ENCODE measurements around the gene APOA4. TPM values are rescaled to one million over a fixed set of nuclear protein-coding genes. Genes with fewer than 3 reads are reported as not detected.

APOA4 gene
- total RNA-seq, 2 donors from 2014 or later: 0.35 to 0.38 TPM

DNA sequence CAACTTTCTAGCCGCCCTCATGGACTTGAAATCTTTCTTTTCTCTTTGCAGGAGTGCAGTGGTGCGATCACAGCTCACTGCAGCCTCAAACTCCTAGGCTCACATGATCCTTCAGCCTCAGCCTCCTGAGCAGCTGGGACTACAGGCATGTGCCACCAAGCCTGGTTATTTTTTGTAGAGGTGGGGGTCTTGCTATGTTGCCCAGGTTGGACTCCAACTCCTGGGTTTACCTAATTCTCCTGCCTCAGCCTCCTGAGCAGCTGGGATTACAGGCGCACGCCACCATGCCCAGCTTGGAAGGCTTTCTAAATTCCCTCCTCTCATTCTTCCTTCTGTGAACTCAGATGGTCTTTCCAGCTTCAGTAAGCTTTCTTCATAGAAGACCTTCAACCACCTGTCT, 19.0 kb upstream of the APOA4 start:
- H3K4me1 Mint-ChIP-seq: peaks cover 48% of the 10 kb centered on the region
- H3K27me3 Mint-ChIP-seq (ENCODE audit: insufficient read depth): no peaks in the 10 kb centered on the region
- Histone ChIP-seq H3K27ac (ENCODE audit: low read depth, low read length) (no peak overlapping the region), H3K9ac (ENCODE audit: extremely low read depth, low read length, poor library complexity, severe bottlenecking) (no peak overlapping the region), H3K4me1 (ENCODE audit: control insufficient read depth, insufficient read depth, low read length) (peaks cover 23% of the 10 kb centered on the region), H3K9me3 (ENCODE audit: control insufficient read depth, low read length) (no peaks in the 10 kb centered on the region), H3K4me3 (ENCODE audit: low read length) (no peak overlapping the region), H3K27me3 (ENCODE audit: control insufficient read depth, insufficient read depth, low read length, poor library complexity, severe bottlenecking) (no peaks in the 10 kb centered on the region), H3K36me3 (ENCODE audit: control insufficient read depth, insufficient read depth, low read length) (peaks cover 21% of the 10 kb centered on the region)
- peaks cover 36% of the 10 kb centered on the region for H3K36me3 Mint-ChIP-seq (ENCODE audit: low read depth)
- no peaks in the 10 kb centered on the region for H3K9me3 Mint-ChIP-seq
- TF ChIP-seq, protein P1, sequence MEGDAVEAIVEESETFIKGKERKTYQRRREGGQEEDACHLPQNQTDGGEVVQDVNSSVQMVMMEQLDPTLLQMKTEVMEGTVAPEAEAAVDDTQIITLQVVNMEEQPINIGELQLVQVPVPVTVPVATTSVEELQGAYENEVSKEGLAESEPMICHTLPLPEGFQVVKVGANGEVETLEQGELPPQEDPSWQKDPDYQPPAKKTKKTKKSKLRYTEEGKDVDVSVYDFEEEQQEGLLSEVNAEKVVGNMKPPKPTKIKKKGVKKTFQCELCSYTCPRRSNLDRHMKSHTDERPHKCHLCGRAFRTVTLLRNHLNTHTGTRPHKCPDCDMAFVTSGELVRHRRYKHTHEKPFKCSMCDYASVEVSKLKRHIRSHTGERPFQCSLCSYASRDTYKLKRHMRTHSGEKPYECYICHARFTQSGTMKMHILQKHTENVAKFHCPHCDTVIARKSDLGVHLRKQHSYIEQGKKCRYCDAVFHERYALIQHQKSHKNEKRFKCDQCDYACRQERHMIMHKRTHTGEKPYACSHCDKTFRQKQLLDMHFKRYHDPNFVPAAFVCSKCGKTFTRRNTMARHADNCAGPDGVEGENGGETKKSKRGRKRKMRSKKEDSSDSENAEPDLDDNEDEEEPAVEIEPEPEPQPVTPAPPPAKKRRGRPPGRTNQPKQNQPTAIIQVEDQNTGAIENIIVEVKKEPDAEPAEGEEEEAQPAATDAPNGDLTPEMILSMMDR (conservative IDR thresholded peaks at IDR 0.05): no peak
- no peak for DNase-seq
- H3K4me3 Mint-ChIP-seq: no peak overlapping the region
- 97 to 100% methylated on average over 4 of the region's 4 CpGs for WGBS, 2 experiments (ENCODE audit: insufficient coverage in 1 of 2, insufficient read length in 1 of 2)
- H3K27ac Mint-ChIP-seq: no peak overlapping the region

DNA sequence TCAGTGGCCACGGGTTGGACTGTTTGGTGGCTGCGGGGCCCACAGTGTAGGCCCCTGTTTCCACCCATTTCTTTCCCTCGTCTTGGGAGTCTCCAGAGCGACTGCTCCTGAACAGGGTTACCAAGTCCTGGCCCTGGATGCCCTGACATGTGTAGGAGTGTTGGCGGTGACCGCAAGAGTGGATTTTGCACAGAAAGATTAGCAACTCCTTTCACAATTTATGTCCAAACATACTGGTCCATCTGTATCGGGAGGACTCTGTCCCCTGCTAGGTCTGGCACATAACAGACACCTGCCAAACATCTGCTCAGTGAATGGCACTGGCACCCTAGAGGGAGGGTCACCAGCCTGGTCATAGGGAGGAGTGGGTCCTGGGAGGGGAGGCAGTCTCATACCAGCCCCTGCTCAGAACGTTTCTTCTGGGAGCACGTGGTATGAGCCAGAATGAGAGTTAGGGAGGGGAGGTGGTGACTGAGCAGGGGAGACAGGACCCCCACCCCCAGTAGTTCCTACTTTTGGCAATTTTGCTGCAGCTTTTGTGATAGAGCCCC, 17.7 kb upstream of the APOA4 start:
- Histone ChIP-seq H3K9me3 (ENCODE audit: control insufficient read depth, low read length) (no peaks in the 10 kb centered on the region), H3K27me3 (ENCODE audit: control insufficient read depth, insufficient read depth, low read length, poor library complexity, severe bottlenecking) (no peaks in the 10 kb centered on the region), H3K27ac (ENCODE audit: low read depth, low read length) (no peak overlapping the region), H3K36me3 (ENCODE audit: control insufficient read depth, insufficient read depth, low read length) (peaks cover 11% of the 10 kb centered on the region), H3K4me3 (ENCODE audit: low read length) (no peak overlapping the region), H3K9ac (ENCODE audit: extremely low read depth, low read length, poor library complexity, severe bottlenecking) (no peak overlapping the region), H3K4me1 (ENCODE audit: control insufficient read depth, insufficient read depth, low read length) (peaks cover 34% of the 10 kb centered on the region)
- H3K4me1 Mint-ChIP-seq: peaks cover 54% of the 10 kb centered on the region
- H3K27ac Mint-ChIP-seq: no peak overlapping the region
- 80 to 90% methylated on average over 8 to 9 of the region's 9 CpGs for WGBS, 2 experiments (ENCODE audit: insufficient coverage in 1 of 2, insufficient read length in 1 of 2)
- H3K27me3 Mint-ChIP-seq (ENCODE audit: insufficient read depth): no peaks in the 10 kb centered on the region
- DNase-seq: no peak
- H3K36me3 Mint-ChIP-seq (ENCODE audit: low read depth): peaks cover 23% of the 10 kb centered on the region
- no peaks in the 10 kb centered on the region for H3K9me3 Mint-ChIP-seq
- TF ChIP-seq, protein P1 (conservative IDR thresholded peaks at IDR 0.05): no peak
- no peak overlapping the region for H3K4me3 Mint-ChIP-seq

DNA sequence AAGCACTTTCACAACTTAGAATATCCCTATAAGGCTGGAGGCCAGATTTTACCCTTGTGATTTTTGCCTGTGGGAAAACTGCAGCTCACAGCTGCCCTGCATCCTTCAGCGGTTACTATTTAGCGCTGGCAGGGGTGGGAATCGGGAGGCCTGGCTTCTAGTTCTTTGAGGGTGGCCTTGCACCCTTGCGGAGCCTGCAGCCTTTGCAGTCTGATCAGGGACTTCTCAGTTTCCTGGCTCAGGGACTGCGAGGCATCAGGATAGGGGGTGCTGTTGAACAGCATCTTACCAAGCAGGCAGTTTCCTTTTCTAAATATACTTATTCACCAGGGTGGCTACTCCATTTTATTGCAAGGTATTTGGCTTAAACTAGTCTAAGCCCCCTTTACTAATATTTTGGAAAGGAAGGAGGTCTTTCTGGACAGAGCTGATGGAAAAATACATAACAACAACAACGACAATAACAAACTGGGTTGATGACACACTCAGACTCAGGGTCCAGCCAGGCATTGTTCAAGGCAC, 17.2 kb upstream of the APOA4 start:
- Mint-ChIP-seq H3K27me3 (ENCODE audit: insufficient read depth) (no peaks in the 10 kb centered on the region), H3K27ac (no peak overlapping the region), H3K9me3 (no peaks in the 10 kb centered on the region), H3K4me1 (peaks cover 56% of the 10 kb centered on the region), H3K4me3 (no peak overlapping the region), H3K36me3 (ENCODE audit: low read depth) (peaks cover 18% of the 10 kb centered on the region)
- peak; percentile 73 for DNase-seq
- H3K27me3 ChIP-seq (ENCODE audit: control insufficient read depth, insufficient read depth, low read length, poor library complexity, severe bottlenecking): no peaks in the 10 kb centered on the region
- 78 to 82% methylated on average over 3 to 6 of the region's 6 CpGs for WGBS, 2 experiments (ENCODE audit: insufficient coverage in 1 of 2, insufficient read length in 1 of 2)
- no peaks in the 10 kb centered on the region for H3K9me3 ChIP-seq (ENCODE audit: control insufficient read depth, low read length)
- H3K36me3 ChIP-seq (ENCODE audit: control insufficient read depth, insufficient read depth, low read length): peaks cover 7% of the 10 kb centered on the region
- H3K4me3 ChIP-seq (ENCODE audit: low read length): no peak overlapping the region
- no peak overlapping the region for H3K27ac ChIP-seq (ENCODE audit: low read depth, low read length)
- H3K4me1 ChIP-seq (ENCODE audit: control insufficient read depth, insufficient read depth, low read length): peaks cover 39% of the 10 kb centered on the region
- TF ChIP-seq, protein P1 (conservative IDR thresholded peaks at IDR 0.05): peak; percentile 59
- no peak overlapping the region for H3K9ac ChIP-seq (ENCODE audit: extremely low read depth, low read length, poor library complexity, severe bottlenecking)
